ENCODE data around the gene NUCB2. TPM values are rescaled to one million over a fixed set of nuclear protein-coding genes. Genes with fewer than 3 reads are reported as not detected.
"Not testable (repeated sequence)": the region's sequence is repeated elsewhere in the genome, so short reads cannot be mapped to it uniquely, and the experiment has no call there.

Gene NUCB2
- total RNA-seq, 2 donors from 2014 or later = 60.9 to 111 TPM

GRCh38 chr11:17238377-17238776, 38.2 kb upstream of the NUCB2 start:
- no peak overlapping the region for H3K27ac ChIP-seq
- H3K9me3 ChIP-seq = no peaks in the 10 kb centered on the region
- no peak overlapping the region for H3K4me3 ChIP-seq
- TF ChIP-seq CTCF (IDR thresholded peaks at IDR 0.05) = no peak
- intact Hi-C loops (cut with DNase I) = loop anchor here (10.0 kb wide), 1 partner anchor 266 kb away; no protein-coding TSS in a partner anchor
- no peaks in the 10 kb centered on the region for H3K36me3 ChIP-seq
- no peak for DNase-seq
- no peaks in the 10 kb centered on the region for H3K4me1 ChIP-seq
- no peaks in the 10 kb centered on the region for H3K27me3 ChIP-seq
- no peak overlapping the region for H3K9ac ChIP-seq (ENCODE audit: low read depth in 2 of 2, low read length in 2 of 2)

- not testable (repeated sequence) for DNase-seq; H3K27me3 ChIP-seq; H3K4me3 ChIP-seq; H3K36me3 ChIP-seq; H3K27ac ChIP-seq; H3K4me1 ChIP-seq; H3K9ac ChIP-seq (ENCODE audit: low read depth in 2 of 2, low read length in 2 of 2); H3K9me3 ChIP-seq
- intact Hi-C loops (cut with DNase I) = loop anchor here (10.0 kb wide), 1 partner anchor 265 kb away; no protein-coding TSS in a partner anchor
Measured at GRCh38 chr11:17239927-17240326, 36.6 kb upstream of the NUCB2 start.

DNA sequence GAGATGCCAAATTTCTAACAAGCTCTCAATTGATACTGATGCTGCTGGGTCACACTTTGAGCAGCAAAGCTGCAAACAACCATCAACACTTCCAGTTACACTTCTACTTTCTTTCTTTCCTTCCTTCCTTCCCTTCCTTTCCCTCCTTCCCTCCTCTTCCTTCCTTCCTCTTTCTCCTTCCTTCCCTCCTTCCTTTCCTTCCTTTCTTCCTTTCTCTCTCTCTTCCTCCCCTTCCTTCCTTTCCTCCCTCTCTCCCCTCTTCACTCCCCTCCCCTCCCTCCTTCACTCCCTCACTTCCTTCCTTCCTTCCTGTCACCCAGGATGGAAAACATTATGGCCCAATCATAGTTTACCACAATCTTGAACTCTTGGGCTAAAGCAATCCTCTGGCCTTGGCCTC, 35.8 kb upstream of the NUCB2 start:
- intact Hi-C loops (cut with DNase I) = no loop called here
- Histone ChIP-seq H3K27ac (no peak overlapping the region), H3K4me1 (no peaks in the 10 kb centered on the region), H3K9me3 (no peaks in the 10 kb centered on the region), H3K36me3 (no peaks in the 10 kb centered on the region), H3K4me3 (no peak overlapping the region), H3K27me3 (no peaks in the 10 kb centered on the region), H3K9ac (ENCODE audit: low read depth in 2 of 2, low read length in 2 of 2) (no peak overlapping the region)
- no peak for DNase-seq
- no peak for TF ChIP-seq CTCF (IDR thresholded peaks at IDR 0.05)

DNA sequence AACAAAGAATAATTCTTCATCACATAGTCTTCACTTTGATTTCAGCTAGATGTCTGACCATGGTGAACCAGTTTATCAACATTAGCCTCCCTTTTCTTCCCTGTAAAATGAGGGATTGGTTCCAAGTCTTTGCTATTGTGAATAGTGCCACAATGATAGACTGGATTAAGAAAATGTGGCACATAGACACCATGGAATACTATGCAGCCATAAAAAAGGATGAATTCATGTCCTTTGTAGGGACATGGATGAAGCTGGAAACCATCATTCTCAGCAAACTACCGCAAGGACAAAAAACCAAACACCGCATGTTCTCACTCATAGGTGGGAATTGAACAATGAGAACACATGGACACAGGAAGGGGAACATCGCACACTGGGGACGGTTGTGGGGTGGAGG, 33.6 kb upstream of the NUCB2 start:
- H3K4me1 ChIP-seq; H3K9ac ChIP-seq (ENCODE audit: low read depth in 2 of 2, low read length in 2 of 2); H3K36me3 ChIP-seq; H3K27me3 ChIP-seq; H3K27ac ChIP-seq; intact Hi-C loops (cut with DNase I); H3K9me3 ChIP-seq; H3K4me3 ChIP-seq; DNase-seq: not testable (repeated sequence)

- TF ChIP-seq CTCF (IDR thresholded peaks at IDR 0.05) = no peak
- Histone ChIP-seq H3K9me3 (no peaks in the 10 kb centered on the region), H3K27me3 (no peaks in the 10 kb centered on the region), H3K36me3 (no peaks in the 10 kb centered on the region), H3K27ac (no peak overlapping the region), H3K4me3 (no peak overlapping the region), H3K9ac (ENCODE audit: low read depth in 2 of 2, low read length in 2 of 2) (no peak overlapping the region), H3K4me1 (no peaks in the 10 kb centered on the region)
- no peak for DNase-seq
- intact Hi-C loops (cut with DNase I) = no loop called here
Measured at GRCh38 chr11:17244046-17244445, 32.5 kb upstream of the NUCB2 start.

DNA sequence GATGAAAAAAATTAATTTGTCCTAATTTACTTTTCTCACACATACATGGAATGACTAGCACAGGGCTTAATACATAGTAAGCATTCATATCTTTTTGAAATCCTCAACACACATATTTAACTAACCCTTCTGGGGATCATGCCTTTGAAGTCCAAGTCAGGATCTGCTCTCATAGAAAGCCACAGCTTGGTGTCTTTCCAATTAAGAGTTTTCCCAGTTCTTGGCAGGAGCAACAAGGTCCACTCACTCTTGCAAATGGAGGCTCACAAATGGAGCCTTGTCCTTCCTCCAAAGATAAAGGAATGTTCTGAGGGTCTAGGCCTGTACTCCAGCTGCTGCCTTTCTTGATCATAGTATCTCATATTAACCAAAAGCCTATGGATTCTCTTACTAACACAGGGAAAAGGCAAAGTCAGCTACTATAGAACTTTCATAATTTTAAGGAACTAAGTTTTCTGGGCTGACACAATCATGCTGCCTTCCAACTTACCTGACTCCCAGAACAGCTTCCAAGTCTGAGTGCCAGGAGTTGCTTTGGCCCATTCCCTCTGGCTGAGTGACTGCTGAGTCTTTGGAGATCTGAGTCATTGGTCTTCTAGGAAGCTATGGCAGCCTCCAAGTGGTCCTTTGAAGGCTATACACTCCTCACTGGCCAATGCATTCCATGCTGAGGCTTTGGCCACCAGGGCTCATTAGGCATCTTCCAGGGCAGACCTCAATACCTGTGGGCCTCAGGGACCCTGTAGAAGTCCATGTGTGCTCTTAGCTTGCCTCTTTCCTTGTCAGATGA, 25.8 kb upstream of the NUCB2 start:
- no peak for DNase-seq
- intact Hi-C loops (cut with DNase I) = no loop called here
- Histone ChIP-seq H3K27ac (no peak overlapping the region), H3K9me3 (no peaks in the 10 kb centered on the region), H3K27me3 (no peaks in the 10 kb centered on the region), H3K4me1 (no peaks in the 10 kb centered on the region), H3K4me3 (no peak overlapping the region), H3K36me3 (no peaks in the 10 kb centered on the region), H3K9ac (ENCODE audit: low read depth in 2 of 2, low read length in 2 of 2) (no peak overlapping the region)
- no peak for TF ChIP-seq CTCF (IDR thresholded peaks at IDR 0.05)

Measured in colonic mucosa (tissue), 4 donors.